ENCODE data around the gene AGAP5.
A peak's percentile ranks its signal among the peaks of the same experiment; 100 is the strongest.

DNA sequence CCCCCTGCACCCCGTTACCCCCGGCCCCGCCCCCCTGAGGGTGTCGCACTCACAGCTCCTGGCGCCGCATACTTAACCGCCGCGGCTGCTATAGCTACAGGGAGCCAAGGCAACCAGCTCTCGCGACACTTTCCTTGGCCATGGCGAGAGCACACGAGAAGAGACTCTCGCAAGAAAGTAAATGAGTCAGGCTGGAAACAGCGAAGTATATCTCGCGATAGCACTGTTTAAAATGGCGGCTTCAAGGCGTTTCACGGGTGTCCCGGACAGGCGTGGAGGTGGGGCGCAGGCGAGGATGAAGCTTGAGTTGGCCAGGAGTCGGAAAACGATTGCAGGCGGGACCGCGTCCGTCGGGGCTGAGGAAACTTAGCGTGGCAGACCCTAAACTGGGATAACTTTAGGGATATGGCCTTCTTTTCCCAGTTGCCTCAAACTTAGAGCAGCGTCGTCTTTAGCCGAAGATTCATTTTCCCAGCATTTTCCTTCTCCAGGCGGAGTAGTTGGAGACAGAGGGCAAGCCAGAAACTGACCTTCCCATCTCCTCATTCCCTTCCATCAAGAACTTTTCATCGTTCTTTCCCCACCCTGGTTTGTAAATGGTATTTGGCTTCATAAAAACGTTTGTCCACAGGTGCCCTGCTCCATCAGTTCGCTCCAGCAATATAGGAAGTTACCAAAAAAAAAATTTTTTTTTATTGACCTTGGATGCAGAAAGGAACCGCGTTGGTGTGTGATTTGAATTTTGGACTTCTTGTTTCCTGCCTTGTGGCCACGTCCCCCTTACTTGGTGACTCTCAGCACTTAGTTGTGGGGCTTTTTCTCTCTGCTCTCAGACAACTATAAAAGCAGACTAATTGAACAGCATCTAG is 71.8 kb downstream of the AGAP5 start:
- TF ChIP-seq, protein P1, sequence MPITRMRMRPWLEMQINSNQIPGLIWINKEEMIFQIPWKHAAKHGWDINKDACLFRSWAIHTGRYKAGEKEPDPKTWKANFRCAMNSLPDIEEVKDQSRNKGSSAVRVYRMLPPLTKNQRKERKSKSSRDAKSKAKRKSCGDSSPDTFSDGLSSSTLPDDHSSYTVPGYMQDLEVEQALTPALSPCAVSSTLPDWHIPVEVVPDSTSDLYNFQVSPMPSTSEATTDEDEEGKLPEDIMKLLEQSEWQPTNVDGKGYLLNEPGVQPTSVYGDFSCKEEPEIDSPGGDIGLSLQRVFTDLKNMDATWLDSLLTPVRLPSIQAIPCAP (CRISPR knock-in tag; IDR thresholded peaks at IDR 0.05; ENCODE audit: borderline replicate concordance): no peak
- peak in 1 of 2 experiments; percentile 48; a peak in 1 of 4 replicates for TF ChIP-seq SRF (CRISPR knock-in tag; IDR thresholded peaks at IDR 0.05)
- no peak for TF ChIP-seq ETV6 (IDR thresholded peaks at IDR 0.05; ENCODE audit: borderline replicate concordance in 1 of 2, low read depth in 2 of 2, low read length in 1 of 2)
- TF ChIP-seq ETV6 (CRISPR knock-in tag; IDR thresholded peaks at IDR 0.05; ENCODE audit: borderline replicate concordance): no peak
- TF ChIP-seq DDX20 (tag; IDR thresholded peaks at IDR 0.05; ENCODE audit: low read depth): no peak
- TF ChIP-seq EZH2 (IDR thresholded peaks at IDR 0.05; ENCODE audit: borderline replicate concordance, low read depth, low read length): no peak
- TF ChIP-seq ZNF324 (CRISPR knock-in tag; IDR thresholded peaks at IDR 0.05): no peak
